Fibroblast of mammary gland (primary cell): ENCODE data around the gene ZBTB18.
"Not testable (repeated sequence)": the region's sequence is repeated elsewhere in the genome, so short reads cannot be mapped to it uniquely, and the experiment has no call there.

ENCODE experiments used
- DNase-seq: peaks from one replicate; pipeline ENCODE4 v3.0.0-alpha.2; 2010; ENCODE audit warnings: low read depth
- H3K4me3 ChIP-seq: 2 replicates; pipeline ENCODE4 v1.5.1; 2011; ENCODE audit warnings: low read depth, mild to moderate bottlenecking, low read length, moderate library complexity; ENCODE audit not compliant: control insufficient read depth
- TF ChIP-seq, protein P1 (sequence below): conservative IDR thresholded peaks from 2 replicates; pipeline ENCODE4 v1.5.1; 2011; ENCODE audit warnings: low read depth, low read length, inconsistent platforms; ENCODE audit not compliant: control insufficient read depth, insufficient read depth

Gene ZBTB18

DNA sequence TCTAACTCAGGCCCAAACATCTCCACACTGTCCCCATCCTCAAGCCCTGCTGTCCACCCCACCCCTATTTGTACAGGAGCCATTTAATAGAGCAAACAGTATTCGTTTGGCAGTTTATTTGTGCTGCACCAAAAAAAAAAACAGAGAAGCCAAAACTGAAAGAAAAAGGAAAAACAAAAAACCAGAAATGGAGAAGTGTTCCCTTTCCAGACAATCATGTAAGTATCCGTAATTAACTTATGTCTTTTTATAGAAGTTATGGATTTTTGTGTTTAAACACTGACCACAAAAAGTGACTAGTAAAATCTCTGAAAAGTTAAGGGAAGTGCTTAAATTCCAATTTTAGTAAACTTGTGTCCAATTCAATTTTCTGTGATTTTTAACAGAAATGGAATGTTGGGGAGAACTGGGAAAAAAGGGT is 40.4 kb upstream of the ZBTB18 start:
- H3K4me3 ChIP-seq = no peak overlapping the region
- no peak for DNase-seq
- TF ChIP-seq, protein P1, sequence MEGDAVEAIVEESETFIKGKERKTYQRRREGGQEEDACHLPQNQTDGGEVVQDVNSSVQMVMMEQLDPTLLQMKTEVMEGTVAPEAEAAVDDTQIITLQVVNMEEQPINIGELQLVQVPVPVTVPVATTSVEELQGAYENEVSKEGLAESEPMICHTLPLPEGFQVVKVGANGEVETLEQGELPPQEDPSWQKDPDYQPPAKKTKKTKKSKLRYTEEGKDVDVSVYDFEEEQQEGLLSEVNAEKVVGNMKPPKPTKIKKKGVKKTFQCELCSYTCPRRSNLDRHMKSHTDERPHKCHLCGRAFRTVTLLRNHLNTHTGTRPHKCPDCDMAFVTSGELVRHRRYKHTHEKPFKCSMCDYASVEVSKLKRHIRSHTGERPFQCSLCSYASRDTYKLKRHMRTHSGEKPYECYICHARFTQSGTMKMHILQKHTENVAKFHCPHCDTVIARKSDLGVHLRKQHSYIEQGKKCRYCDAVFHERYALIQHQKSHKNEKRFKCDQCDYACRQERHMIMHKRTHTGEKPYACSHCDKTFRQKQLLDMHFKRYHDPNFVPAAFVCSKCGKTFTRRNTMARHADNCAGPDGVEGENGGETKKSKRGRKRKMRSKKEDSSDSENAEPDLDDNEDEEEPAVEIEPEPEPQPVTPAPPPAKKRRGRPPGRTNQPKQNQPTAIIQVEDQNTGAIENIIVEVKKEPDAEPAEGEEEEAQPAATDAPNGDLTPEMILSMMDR = no peak

- no peak overlapping the region for H3K4me3 ChIP-seq
- TF ChIP-seq, protein P1 = no peak
- DNase-seq = peak; percentile 14
These were observed 39.8 kb upstream of the ZBTB18 start for GRCh38 chr1:244011271-244011670.

- TF ChIP-seq, protein P1 = no peak
- no peak for DNase-seq
- no peak overlapping the region for H3K4me3 ChIP-seq
These were observed 39.3 kb upstream of the ZBTB18 start for GRCh38 chr1:244011786-244012185.

- H3K4me3 ChIP-seq = no peak overlapping the region
- peak; percentile 70 for DNase-seq
- TF ChIP-seq, protein P1 = no peak
These were observed 38.9 kb upstream of the ZBTB18 start for GRCh38 chr1:244012202-244012601.

- DNase-seq = no peak
- TF ChIP-seq, protein P1 = no peak
These were observed 38.0 kb upstream of the ZBTB18 start for GRCh38 chr1:244013100-244013499.

DNA sequence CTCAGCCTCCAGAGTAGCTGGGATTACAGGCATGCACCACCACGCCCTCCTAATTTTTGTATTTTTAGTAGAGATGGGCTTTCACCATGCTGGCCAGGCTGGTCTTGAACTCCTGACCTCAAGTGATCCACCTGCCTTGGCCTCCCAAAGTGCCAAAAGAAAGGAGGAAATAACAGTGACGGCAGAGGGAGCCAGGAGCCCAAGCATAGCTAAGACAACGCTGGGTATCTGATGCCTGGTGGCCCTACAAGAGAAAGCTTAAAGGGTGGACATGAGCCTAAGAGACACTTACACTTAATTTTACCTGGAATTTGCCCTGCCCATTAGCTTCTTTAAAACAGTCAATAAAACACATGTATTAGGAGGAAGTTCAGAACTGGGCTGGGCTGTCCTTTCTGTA is 36.2 kb upstream of the ZBTB18 start:
- H3K4me3 ChIP-seq, DNase-seq: not testable (repeated sequence)

More at GRCh38 chr1:244013100-244013499, 38.0 kb upstream of the ZBTB18 start:
- H3K4me3 ChIP-seq = no peak overlapping the region

GRCh38 chr1:244019982-244020485 is 31.0 kb upstream of the ZBTB18 start:
- no peak overlapping the region for H3K4me3 ChIP-seq
- peak; percentile 3 for DNase-seq
- TF ChIP-seq, protein P1 = no peak
